ENCODE results near the gene IMMP2L.

IMMP2L gene

DNA sequence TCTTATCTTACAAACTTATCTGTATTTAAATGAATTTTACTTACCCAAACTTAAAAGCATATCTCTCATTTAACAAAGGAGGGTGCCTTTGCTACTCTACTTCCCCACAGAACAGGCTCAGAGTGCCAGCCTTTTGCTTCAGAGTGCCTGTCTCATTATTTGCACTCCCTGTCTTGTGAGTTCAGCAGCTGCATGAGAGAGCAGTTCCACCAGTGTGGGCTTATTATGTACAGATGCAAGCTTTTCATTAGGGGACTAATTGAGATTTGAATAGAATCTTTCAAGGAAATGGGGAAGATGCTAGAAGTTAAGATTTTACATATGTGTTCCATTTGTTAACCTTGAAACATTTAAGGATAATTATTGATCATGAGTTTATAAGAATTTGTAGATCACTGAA is 781.6 kb downstream of the IMMP2L start:
- TF ChIP-seq POLR2AphosphoS5 (IDR thresholded peaks at IDR 0.05; ENCODE audit: low read depth, low read length) (no peak), TAF1 (IDR thresholded peaks at IDR 0.05; ENCODE audit: borderline replicate concordance, insufficient read depth, low read length) (no peak), FOXP2 (optimal IDR thresholded peaks at IDR 0.05; ENCODE audit: borderline replicate concordance, extremely low read depth, extremely low read length, insufficient read depth) (no peak), SIN3A (IDR thresholded peaks at IDR 0.05; ENCODE audit: borderline replicate concordance, insufficient read depth, low read length) (no peak)
- TF ChIP-seq, protein P1, sequence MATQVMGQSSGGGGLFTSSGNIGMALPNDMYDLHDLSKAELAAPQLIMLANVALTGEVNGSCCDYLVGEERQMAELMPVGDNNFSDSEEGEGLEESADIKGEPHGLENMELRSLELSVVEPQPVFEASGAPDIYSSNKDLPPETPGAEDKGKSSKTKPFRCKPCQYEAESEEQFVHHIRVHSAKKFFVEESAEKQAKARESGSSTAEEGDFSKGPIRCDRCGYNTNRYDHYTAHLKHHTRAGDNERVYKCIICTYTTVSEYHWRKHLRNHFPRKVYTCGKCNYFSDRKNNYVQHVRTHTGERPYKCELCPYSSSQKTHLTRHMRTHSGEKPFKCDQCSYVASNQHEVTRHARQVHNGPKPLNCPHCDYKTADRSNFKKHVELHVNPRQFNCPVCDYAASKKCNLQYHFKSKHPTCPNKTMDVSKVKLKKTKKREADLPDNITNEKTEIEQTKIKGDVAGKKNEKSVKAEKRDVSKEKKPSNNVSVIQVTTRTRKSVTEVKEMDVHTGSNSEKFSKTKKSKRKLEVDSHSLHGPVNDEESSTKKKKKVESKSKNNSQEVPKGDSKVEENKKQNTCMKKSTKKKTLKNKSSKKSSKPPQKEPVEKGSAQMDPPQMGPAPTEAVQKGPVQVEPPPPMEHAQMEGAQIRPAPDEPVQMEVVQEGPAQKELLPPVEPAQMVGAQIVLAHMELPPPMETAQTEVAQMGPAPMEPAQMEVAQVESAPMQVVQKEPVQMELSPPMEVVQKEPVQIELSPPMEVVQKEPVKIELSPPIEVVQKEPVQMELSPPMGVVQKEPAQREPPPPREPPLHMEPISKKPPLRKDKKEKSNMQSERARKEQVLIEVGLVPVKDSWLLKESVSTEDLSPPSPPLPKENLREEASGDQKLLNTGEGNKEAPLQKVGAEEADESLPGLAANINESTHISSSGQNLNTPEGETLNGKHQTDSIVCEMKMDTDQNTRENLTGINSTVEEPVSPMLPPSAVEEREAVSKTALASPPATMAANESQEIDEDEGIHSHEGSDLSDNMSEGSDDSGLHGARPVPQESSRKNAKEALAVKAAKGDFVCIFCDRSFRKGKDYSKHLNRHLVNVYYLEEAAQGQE (IDR thresholded peaks at IDR 0.05; ENCODE audit: insufficient read depth in 1 of 2, low read depth in 2 of 2, low read length in 2 of 2): no peak

DNA sequence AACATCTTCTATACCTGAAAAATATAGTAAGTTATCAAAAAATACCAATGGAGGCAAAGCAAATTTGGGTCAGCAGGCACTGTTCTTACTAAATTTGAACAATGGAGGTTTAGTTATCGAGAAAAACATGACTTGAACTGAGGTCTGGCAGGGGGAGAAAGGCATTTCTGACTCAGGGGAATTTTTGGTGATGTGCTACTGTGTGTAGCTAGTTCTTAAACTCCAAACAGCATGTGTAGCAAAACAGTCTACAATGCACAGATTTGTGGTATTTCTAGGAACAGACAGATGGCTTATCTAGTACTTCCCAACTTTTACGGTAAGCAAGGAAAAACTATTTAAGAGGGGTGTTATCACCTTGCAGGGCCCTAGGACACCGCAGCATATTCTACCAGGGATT is 783.0 kb downstream of the IMMP2L start:
- TF ChIP-seq FOXP2 (optimal IDR thresholded peaks at IDR 0.05; ENCODE audit: borderline replicate concordance, extremely low read depth, extremely low read length, insufficient read depth) (no peak), TAF1 (IDR thresholded peaks at IDR 0.05; ENCODE audit: borderline replicate concordance, insufficient read depth, low read length) (no peak), POLR2AphosphoS5 (IDR thresholded peaks at IDR 0.05; ENCODE audit: low read depth, low read length) (no peak), SIN3A (IDR thresholded peaks at IDR 0.05; ENCODE audit: borderline replicate concordance, insufficient read depth, low read length) (no peak)
- TF ChIP-seq, protein P1 (IDR thresholded peaks at IDR 0.05; ENCODE audit: insufficient read depth in 1 of 2, low read depth in 2 of 2, low read length in 2 of 2): no peak

DNA sequence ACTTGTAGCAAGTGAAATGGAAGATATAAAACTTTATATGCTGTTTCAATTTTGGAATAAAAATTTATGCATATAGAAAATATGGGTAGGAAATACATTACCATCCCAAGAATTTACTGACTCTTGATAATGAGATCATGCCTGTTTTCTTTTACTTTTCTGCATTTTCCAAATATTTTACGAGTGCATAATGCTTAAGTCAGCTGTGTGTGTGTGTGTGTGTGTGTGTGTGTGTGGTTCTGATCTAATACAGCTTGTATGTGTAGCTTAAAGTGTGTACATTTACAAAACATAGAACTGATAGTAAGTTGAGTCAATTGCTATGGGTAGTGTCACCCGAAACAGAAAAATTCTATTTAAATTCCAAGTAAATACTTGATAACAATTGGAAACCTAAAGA is 787.2 kb downstream of the IMMP2L start:
- TF ChIP-seq FOXP2 (optimal IDR thresholded peaks at IDR 0.05; ENCODE audit: borderline replicate concordance, extremely low read depth, extremely low read length, insufficient read depth) (no peak), TAF1 (IDR thresholded peaks at IDR 0.05; ENCODE audit: borderline replicate concordance, insufficient read depth, low read length) (no peak), SIN3A (IDR thresholded peaks at IDR 0.05; ENCODE audit: borderline replicate concordance, insufficient read depth, low read length) (no peak), POLR2AphosphoS5 (IDR thresholded peaks at IDR 0.05; ENCODE audit: low read depth, low read length) (no peak)
- TF ChIP-seq, protein P1 (IDR thresholded peaks at IDR 0.05; ENCODE audit: insufficient read depth in 1 of 2, low read depth in 2 of 2, low read length in 2 of 2): no peak

DNA sequence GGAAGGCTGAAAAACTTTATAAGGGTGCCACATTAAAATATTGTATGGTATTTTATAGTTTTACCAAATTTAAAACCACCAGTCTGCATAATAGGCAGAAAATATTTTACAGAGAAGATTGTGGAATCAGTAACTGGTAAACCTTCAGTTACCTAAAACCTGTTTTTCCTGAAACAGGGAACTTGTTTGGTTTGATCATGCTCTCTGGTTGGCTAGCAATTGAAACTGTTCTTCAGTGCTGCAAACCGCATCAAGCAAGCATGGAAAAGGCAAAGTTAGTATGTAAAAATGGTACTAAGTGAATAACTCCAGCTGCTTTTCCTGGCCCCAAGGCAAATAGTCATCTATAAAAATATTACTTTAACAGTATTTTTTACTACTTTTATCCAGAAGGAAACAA is 788.2 kb downstream of the IMMP2L start:
- TF ChIP-seq POLR2AphosphoS5 (IDR thresholded peaks at IDR 0.05; ENCODE audit: low read depth, low read length) (no peak), SIN3A (IDR thresholded peaks at IDR 0.05; ENCODE audit: borderline replicate concordance, insufficient read depth, low read length) (no peak), FOXP2 (optimal IDR thresholded peaks at IDR 0.05; ENCODE audit: borderline replicate concordance, extremely low read depth, extremely low read length, insufficient read depth) (no peak), TAF1 (IDR thresholded peaks at IDR 0.05; ENCODE audit: borderline replicate concordance, insufficient read depth, low read length) (no peak)
- TF ChIP-seq, protein P1 (IDR thresholded peaks at IDR 0.05; ENCODE audit: insufficient read depth in 1 of 2, low read depth in 2 of 2, low read length in 2 of 2): no peak

DNA sequence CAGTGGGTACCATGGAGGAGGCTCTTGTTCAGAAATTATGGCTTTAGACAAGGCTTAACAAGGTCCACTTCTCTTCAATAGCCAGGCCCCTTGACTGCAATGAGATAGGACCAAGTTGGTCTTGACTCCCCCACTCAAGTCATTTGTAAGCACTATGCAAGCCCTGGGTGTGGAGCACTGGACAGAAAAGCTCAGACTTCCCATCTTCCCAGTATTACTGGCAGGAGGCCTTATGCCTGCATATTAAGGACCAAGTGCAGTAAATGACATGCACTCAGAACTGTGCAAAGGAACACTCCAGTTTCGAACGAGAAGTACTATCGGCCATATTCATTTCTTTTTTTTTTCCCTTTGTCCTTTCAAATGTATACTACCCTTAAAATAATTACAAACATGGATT is 789.7 kb downstream of the IMMP2L start:
- no peak for TF ChIP-seq SIN3A (IDR thresholded peaks at IDR 0.05; ENCODE audit: borderline replicate concordance, insufficient read depth, low read length)
- TF ChIP-seq, protein P1 (IDR thresholded peaks at IDR 0.05; ENCODE audit: insufficient read depth in 1 of 2, low read depth in 2 of 2, low read length in 2 of 2): no peak
- TF ChIP-seq POLR2AphosphoS5 (IDR thresholded peaks at IDR 0.05; ENCODE audit: low read depth, low read length): no peak
